ELF-1 (cell line): ENCODE results near the gene SLC2A9.

ENCODE experiments used
- DNase-seq: peaks from one replicate; pipeline ENCODE4 v3.0.0-alpha.2; 2016; ENCODE audit warnings: low read depth, low spot score

The SLC2A9 gene

GRCh38 chr4:9963328-9963727 lies 58.0 kb downstream of the SLC2A9 start:
- no peak for DNase-seq

GRCh38 chr4:9962611-9963314 lies 58.5 kb downstream of the SLC2A9 start:
- DNase-seq: no peak

- DNase-seq: no peak
These were observed 66.8 kb downstream of the SLC2A9 start for GRCh38 chr4:9954468-9954867.

- DNase-seq: no peak
These were observed 68.2 kb downstream of the SLC2A9 start for GRCh38 chr4:9953089-9953488.

DNA sequence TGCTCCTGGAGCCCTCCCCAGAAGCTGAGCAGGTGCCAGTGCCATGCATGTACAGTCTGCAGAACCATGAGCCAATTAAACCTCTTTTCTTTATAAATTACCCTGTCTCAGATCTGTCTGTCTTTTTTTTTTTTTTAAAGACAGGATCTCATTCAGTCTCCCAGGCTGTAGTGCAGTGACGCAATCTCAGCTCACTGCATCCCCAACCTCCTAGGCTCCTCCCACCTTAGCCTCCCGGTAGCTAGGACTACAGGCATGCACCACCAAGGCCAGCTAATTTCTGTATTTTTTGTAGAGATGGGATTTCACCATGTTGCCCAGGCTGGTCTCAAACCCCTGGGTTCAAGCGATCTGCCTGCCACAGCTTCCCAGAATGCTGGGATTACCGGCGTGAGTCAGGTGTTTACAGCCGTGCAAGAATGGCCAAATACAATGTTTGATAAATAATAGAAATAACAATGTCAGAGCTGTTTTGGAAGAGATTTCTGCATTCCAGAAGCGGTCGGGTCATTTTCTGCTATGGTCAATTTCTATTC lies 68.8 kb downstream of the SLC2A9 start:
- no peak for DNase-seq

DNA sequence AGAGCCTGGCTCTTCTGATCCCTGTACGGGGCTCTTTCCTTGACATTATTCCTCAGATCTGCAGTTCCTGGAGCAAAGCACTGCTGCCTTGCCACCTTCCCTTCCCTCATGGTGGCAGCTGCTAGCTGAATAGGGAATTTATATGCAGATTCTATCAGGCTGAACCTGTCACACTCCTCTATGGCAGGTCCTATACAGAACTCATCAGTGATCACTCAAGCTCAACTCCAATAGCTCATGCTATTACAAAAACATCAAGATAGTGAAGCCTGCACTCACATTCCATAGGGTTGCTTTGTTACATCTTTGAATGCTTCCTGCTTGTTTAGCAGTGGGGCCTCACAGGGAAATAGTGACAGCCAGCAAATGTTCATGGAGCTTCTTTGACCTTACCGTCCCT lies 71.7 kb downstream of the SLC2A9 start:
- no peak for DNase-seq

- no peak for DNase-seq
These were observed 73.9 kb downstream of the SLC2A9 start for GRCh38 chr4:9947168-9948062.

DNA sequence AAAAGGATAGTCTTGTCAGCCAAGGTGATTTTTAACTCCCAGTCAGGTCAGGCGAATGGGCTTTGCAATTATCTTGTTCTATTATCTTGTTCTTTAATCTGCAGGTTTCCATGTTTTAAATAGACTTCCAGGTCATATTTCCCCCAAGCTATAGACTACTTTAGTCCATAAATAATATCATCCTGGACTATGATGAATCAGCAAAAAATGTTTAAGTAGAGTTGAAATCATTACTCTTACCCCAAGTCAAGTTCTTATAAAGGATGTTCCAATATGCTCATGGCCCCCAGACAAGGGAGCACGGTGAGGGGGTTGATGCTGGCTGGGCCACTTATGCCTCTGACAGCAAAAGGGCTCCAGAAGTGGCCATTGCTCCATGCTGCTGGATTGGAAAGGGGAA lies 75.1 kb downstream of the SLC2A9 start:
- DNase-seq: no peak

DNA sequence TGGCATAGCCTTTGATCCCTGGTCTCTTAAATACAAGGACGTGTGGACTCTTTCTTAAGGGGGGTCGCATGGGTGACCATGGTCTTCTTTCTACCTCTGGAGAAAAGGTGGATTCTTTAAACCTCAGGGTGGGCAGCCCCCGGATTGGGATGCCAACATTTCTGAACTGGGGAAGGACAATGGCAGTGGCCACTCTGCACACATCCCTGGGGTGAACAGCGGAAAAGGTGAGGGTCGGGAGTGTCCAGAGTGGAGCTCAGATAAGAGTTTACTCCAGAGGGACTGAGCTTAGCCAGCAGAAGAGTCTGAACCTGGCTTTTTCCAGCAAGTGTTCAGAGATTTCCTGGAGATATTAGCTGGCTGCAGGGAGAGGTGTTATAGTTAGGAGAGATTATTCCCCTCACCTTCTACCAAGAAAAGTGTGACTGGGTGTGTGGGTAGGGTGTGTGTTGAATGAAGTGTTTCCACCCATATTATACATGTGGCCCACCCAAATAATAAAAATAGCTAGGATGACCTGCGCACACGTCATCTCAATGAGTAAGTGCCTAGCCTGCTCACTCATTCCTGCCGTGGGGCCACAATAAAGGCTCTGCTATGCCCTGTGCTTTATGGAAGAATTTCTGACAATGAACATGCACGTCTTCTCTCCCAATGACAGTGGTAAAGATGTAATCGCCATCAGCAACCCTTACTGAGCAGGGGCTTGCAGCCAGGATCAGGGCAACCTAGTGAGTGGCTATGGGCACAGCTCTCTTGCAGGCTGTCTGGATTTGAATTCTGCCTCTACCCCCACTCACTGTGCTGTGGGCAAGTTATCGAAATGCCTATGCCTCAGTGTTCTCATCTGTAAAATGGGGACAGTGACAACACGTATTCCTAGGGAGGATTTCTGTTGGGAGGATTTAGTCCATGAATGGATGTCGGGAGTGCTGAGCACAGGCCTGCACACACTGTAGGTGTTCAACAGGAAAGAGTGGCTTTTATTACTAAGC lies 76.6 kb downstream of the SLC2A9 start:
- no peak for DNase-seq

DNA sequence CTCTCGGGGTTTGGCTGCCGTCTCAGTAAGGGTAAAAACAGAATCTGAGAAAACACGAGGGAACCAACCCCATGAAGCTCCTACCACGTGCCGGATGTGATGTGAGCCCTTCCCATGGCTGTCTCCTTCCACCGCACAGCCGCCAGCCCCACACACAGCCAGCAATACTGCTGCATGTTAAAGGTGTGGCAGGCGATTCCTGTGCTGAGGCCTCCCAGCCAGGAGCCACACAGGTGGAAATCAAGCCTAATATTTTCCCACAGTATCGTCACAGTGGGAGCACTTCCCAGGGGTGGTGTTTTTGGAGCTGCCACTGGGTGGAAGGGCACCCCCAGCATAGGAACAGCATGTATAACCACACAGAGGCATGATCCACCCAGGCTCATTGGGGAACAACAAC lies 77.5 kb downstream of the SLC2A9 start:
- no peak for DNase-seq

GRCh38 chr4:9942921-9943600 lies 78.2 kb downstream of the SLC2A9 start:
- no peak for DNase-seq

GRCh38 chr4:9942139-9942538 lies 79.2 kb downstream of the SLC2A9 start:
- DNase-seq: no peak

DNA sequence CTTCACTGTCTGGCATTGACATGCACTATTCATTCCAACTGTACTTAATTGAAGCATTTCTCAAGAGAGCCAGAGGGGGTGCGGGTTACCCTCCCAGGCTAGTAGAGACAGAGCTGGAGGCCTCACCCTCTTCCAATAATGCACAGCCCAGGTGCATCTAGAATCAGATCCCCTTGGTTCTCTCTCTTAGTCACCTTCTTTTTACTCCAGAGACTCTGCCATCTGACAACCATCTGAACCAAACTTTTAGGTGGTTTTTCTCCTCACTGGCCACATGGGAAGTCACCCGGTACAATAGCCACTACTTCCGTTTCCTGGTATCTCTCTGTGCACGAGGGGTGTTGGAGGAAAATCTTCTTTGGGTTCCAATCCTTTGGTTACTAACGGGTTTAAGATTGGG lies 81.3 kb downstream of the SLC2A9 start:
- DNase-seq: no peak

- no peak for DNase-seq
These were observed 82.4 kb downstream of the SLC2A9 start for GRCh38 chr4:9938933-9939332.

- DNase-seq: no peak
These were observed 84.2 kb downstream of the SLC2A9 start for GRCh38 chr4:9937078-9937477.

GRCh38 chr4:9936129-9936644 lies 85.1 kb downstream of the SLC2A9 start:
- DNase-seq: no peak

GRCh38 chr4:9933956-9934355 lies 87.3 kb downstream of the SLC2A9 start:
- DNase-seq: no peak

GRCh38 chr4:9933184-9933583 lies 88.1 kb downstream of the SLC2A9 start:
- DNase-seq: no peak

DNA sequence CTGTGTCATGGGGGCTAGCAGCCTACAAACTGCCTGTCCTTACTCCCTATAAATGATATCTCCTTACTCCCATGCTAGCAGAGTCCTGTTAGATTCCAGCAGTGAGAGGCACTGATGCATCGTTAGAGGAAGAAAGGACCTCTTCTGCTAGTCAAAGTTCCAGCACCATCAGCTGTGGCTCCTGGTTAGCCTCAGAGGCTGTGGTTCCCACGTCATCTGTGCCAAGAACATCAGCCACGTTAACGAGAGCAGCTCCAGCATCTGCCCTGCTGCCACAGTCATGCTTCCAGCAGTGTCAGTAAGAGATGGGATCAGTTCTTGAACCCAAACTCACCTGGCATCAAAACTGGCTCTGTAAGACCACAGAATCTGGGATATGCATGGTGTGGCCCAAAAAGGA lies 88.5 kb downstream of the SLC2A9 start:
- DNase-seq: no peak

- DNase-seq: no peak
These were observed 90.2 kb downstream of the SLC2A9 start for GRCh38 chr4:9931146-9931545.

DNA sequence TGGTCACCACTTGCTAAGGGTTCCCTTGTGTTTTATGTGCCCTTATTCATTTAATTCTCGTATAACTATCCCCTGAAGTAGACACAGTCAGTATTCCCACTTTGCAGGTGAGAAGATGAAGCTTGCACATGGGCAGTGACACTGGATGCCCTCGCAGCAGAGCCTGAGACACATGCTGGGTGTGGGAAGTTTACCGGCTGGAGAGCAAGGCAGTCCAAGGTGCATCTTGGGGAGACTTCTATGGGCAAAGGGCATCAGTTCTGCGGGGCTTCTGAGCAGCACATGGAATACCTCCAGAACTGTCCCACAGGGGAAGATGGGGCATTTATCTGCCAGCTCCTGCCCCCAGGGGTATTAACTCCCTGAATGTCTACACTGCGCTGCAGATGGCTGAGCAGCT lies 92.2 kb downstream of the SLC2A9 start:
- DNase-seq: no peak
